Measurements from ENCODE around the gene RASAL2.

Gene RASAL2

DNA sequence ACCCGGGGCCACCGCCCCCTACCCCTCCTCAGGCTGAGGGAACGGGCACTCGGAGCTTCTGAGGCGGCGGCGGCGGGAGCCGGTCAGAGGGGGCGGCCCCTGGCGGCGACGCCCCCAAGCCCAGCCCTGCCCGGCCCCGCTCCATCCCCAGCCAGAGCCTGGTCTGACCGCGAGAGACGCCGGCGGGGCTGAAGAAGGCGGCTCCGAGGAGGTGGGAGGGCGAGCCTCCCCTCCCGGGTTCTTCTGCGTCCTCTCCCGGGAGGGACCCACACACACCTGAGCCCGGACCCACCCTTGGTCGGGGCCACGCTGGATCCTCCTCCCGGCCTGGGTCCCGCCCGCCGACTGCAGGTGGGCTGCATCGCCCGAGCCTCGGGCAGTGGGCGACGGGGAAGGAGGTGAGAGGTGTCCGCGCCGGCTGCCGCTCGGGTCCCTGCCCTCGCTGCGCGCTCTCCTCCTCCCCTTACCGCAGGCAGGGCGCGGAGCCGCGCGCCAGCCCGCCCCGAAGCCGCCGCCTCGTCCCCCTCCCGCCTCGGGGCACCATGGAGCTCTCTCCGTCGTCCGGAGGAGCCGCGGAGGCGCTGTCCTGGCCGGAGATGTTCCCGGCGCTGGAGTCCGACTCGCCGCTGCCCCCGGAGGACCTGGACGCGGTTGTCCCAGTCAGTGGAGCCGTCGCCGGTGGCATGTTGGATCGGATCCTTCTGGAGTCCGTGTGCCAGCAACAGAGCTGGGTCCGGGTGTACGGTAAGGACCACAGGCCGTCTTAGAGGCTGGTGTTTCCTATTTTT, at the start of gene RASAL2:
TSS of gene RASAL2 (plus strand) at position 154 of the 788 bp plus-strand sequence. CDS start at position 543, 389 bp downstream.
- DNase-seq (ENCODE audit: low spot score): peak; percentile 86

DNA sequence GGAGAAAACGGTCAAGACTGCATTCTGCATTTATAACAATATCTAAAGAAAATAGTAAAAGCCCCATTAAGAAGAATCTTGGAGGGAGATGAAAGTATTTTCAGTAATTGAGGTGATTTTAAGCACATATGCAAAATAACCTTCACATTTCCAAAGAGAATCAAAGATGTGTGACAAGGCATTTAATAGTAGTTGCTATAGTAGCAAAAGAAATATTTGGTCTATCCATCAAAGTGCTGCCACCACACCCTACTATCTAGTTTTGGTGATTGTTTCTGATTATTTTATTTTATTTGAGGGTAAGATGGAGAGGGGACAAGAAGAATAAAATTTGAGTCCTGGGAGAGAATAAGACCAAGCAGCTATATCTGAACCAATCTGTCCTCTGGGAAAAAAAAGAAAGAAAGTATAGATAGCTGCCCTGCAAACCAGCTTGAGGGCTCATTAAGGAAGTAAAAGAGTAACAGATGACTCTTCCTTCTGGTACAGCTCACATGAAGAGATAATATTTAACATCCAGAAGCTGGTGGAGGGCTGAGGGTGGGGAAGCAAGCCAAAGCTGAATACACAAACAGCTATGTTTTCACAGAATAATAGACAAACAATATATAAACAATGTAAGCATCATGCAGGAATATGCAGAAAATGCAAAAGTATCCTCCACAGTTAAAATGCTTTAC, 47.2 kb upstream of the RASAL2 start:
- DNase-seq (ENCODE audit: low spot score): no peak

DNA sequence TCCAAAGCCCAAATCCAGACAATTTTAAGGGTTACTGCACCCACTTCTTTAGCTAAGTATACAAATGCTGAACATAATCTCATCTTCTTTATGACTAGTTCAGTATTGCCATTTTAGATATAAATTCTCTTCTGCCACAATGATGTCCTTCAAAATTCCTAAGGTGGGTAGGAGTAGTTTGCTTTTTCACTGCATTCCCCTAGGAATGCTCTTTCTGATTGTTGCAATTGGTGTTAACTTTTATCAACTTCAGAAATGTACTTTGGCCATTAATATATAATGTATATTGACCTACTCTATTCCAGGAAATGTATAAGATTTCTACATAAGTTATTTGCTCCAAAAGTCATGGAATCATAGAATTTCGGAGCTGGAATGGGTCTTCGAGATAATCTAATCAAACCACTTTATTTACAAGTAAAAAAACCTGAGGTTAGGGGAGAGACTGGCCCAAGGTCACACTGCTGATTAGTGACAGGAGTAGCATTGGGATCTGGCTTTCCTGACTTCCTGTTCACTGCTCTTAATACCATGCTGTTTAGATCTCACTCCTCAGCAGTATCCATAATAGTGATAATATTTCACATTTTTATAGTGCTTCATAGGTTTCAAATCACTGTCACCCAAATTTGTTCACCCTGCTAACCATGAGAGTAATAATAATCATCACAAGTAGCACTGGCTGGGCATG, 46.4 kb upstream of the RASAL2 start:
- no peak for DNase-seq (ENCODE audit: low spot score)

DNA sequence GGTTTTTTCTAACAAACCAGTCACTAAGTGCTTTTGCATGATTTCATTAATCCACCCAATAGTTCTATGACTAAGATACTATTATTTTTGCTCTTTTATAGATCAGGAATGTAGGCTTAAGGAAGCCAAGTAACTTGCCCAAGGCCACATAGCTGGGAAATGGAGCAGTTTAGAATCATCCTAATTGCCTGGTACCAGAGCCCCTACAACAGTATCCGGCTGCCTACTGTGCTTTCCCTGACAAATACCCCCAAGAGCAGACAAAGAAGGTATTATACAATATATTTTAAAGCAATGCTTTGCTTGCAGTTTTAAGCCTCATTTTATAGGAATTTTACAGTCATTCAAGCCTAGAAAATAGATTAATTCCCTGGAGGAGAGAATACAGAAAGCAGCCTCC, 45.5 kb upstream of the RASAL2 start:
- DNase-seq (ENCODE audit: low spot score): peak; percentile 22

DNA sequence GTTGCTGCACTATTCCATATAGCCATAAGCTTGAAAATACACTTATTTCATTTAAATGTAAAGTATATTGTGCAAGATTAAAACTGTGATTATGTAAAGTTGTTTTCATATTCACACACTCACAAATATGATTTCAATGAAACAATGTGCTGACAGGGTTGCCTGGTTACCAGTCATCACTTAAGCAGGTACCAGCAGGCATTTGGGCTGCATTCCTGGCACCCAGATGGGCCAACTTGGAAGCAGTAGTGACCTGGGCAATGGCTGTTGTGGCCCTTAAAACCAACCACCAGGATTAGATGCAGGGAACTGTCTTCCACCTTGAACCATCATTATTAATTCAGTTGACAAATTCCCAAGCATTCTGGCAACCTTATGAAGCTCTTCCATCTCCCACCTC, 45.0 kb upstream of the RASAL2 start:
- DNase-seq (ENCODE audit: low spot score): no peak

DNA sequence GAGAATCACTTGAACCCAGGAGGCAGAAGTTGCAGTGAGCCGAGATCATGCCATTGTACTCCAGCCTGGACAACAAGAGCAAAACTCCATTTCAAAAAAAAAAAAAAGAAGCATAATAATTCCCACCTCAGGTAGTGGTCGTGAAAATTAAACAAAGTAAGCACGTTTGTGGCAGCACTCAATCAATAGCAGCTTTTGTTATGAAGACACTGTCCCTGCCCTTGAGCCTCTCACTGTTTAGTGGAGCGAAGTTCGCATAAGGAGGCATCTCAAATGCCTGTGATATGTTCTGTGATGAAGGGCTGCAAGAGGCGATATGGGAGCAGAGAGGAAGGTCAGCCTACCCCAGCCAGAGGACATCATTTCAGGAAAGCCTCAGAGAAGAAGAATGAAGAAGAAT, 43.8 kb upstream of the RASAL2 start:
- DNase-seq (ENCODE audit: low spot score): no peak

DNA sequence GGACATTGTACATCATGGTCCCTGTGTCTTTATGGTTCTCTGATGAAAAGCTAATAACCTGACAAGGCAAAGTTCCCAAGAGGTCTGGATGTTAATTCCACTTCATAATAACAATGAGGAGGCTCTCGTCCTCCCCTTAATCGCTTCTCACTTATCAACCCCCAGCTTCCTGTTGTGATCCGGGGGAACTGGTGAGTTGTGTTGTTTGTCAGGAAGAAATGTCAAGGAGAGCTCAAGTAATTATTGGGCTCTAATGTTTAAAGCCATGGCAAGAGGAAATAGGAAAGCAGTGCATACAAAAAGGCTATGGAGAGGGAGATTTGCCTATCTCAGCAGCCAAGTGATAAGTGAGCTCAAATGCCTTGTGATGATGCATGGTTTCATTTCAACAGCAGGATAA, 42.8 kb upstream of the RASAL2 start:
- DNase-seq (ENCODE audit: low spot score): no peak

DNA sequence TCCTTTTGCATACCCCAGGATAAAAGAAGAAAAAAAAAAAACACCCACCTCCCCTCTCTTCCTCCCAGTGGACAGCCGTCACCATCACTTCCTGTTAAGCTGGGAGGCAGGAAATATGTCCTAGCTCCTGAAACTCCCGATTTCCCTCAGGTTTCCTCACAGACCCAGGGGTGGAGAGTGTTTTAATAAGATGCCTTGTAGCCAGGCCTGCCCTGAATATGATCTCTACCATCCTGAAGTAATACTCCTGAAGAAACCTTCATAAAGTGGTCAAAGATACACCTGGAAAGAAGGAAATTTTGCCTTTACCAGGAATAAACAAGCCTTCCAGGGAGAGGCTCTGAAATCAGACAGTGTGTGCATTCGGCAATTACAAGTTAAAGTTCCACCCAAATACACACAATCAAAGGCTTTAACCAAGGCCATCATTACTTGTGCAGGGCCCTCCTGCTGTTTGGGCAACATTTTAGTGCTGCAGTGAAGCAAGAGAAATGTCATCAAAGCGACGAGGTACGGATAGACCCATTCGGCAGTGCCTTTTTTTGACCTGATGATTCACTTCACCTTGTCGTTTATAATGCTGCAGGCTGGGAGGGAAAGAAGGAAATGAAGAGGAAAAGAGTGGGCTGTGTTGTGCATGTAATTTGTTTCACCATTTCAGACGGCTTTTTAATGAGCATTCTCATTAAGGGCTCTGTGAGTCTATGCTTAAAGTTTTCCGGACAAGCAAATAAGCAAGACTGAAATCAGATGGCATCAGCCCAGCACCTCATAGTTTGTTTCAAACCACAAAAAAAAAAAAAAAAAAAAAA, 41.0 kb upstream of the RASAL2 start:
- DNase-seq (ENCODE audit: low spot score): peak; percentile 33

DNA sequence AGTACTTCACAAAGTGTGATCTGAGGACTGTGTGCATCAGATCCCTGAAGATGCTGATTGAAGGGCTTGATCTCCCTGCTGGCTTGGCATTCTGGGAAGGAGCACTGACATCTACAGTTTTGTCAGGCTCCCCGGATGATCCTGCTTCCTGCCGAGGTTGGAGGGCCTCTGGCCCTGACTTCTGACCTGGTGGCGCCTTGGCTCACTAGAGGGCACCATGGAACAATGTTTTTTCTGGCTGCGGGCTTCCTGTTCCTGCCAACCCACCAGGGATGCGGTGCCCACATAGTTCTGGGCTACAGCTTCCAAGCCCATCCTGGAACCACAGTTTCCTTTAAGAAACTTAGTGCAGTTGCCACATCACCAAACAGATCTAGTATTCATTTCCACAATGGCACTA, 38.8 kb upstream of the RASAL2 start:
- no peak for DNase-seq (ENCODE audit: low spot score)

DNA sequence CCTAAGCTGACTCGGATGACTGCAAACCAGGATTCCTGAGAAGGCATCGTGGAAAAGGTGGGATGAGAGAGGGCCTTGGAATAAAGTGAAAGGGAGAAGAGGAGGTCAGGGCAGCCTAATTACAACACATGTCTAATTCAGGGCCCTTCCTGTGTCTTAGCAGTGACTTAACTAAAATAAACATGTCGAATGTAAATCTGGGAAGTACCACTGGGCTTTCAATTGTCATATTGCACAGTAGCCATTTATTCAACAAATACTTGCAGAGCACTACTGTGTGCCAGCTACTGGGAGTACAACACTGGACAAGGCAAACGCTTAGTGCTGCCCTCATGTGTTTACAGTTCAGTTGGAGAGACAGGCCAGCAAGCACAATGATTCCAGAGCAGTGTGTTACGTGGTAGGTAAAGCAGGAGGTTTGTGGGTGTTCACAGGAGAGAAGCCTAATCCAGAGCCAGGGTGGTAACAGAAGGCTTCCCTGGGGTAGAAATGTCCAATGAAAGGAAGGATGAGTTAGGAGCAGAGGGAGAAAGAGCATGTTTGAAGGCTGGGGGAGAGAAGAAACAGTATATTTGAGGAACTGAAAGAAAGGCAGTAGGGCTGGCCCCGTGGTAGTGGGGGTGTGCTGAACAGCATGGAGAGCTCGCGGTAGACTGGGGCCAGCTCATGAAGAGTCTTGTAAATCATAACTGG, 38.0 kb upstream of the RASAL2 start:
- no peak for DNase-seq (ENCODE audit: low spot score)

DNA sequence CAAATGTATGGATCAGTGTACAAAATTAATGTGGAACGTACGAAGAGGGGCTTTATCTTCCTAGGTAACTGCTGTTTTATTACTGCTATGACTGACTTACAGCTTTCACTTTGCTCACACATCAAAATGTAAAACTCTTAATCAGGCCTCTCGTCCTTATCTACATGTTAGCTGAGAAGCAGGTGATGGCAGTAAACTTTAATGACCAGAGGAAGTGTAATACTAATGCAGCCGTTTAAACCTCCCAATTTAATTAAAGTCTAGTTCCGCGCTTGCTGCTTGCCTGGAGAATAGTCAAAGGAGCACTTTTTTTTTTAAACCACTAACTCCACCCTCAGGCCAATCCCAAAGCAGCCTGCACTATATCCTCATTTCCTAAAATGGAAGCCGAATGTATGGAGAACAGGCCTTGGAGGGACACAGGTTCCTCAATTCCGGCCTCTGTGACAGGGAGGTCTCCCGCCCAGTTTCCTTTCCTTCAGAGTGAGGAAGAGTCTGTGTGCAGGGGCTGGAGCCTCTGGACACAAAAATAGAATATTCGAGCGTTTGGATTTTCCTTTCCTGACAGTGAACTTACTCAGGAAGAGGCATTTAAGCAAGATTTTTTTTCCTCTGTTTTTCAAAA, 36.7 kb upstream of the RASAL2 start:
- DNase-seq (ENCODE audit: low spot score): no peak

DNA sequence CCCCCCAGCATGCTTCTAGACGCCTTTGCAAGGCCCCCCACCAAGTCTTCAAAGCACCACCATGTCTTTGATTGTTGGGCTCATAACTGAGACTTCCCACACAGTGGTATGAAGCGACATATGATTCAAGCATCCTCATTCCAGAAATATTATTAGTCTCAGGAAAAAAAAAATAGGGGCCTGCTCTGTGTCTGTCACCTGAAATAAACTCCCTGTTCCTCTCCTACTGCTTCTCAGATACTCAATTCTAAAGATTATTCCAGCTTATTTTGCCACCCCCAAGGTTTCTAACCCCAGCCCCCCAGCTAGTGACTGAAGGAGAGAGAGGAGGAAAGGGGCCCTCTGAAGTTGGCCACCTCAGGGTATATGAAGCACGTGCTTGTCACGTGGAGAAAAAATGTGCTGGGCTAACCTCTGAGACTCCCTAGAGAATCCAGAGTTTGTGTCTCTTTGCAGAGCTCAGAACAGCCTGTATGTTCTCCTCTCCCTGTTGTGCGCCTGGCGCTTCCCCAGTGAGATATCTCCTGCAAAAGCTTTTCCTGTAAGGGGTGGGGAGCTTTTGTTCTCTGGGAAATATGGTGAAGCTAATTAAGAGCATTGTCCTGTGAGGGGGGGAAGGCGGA, 35.9 kb upstream of the RASAL2 start:
- peak; percentile 64 for DNase-seq (ENCODE audit: low spot score)

DNA sequence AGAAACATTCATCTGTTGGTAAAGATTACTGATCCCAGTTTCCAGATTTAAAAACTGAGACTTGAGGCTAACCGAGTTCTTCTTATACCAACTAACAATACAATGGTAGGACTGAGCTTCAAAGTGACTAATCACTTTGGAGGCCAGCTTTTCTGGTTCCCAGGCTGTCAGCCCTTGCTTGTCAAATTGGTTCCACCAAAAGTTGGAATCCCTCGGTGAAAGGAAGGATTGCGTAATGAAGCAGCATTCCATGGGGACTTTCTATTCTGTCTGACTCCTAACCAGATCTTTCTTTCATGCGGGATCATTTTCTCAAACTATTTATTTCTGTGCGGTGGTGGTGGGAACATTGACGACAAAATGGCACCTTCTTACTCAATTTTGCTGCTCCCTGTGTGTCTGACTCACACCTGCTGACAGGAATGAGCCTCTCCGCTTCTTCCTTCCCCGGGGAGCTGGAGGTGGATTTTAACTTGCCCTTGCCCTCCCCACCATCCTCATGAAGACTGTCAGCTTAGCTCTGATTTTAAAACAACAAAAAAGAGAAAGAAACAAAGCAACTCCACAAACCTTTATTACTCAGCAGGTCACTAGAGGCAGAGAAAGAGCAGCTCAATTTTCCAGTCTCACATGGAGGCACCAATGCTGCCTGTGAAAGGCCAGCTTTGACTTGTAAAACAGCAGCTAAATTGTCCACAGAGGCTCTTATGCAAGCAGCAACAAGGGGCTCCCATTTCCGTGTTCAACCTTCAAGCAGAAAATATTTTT, 32.9 kb upstream of the RASAL2 start:
- DNase-seq (ENCODE audit: low spot score): peak; percentile 68

DNA sequence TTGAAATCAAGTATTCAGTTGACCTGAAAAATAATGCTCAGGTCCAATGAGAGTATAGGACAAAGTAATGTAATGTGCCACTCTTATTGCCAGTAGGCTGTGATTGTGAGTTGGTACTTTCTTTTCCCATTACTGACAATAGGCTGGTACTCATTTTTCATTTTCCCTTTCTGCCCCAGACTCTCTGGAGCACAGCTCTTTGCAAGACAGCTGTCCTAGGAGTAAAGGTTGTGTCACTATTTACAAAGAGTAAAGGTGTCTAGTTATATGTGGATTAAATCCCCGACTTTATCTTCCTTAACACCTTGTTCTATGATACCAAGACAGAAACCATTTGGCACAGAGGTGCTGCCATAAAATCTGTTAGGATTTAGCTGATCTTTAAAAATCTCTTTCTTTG, 32.3 kb upstream of the RASAL2 start:
- DNase-seq (ENCODE audit: low spot score): no peak

DNA sequence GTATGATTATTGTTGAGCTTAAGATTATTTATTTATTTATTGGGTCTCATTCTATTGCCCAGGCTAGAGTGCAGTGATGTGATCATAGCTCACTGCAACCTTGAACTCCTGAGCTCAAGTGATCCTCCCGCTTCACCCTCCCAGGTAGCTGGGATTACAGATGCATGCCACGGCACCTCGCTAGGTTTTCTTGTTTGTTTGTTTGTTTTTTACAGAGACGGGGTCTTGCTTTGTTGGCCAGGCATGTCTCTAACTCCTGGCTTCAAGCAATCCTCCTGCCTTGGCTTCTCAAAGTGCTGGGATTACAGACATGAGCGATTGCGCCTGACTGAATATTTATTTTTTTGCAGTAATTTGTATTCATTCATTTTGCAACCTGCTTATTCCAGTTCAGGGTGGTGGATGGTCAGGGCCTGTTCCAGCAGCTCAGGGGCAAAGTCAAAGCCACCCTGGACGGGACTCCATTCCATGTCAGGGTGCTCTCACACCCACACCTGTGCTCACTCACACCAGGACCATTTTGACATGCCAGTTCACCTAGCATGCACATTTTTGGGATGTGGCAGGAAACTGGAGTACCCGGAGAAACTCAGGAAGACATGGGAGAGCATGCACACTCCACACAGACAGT, 29.6 kb upstream of the RASAL2 start:
- DNase-seq (ENCODE audit: low spot score): no peak

DNA sequence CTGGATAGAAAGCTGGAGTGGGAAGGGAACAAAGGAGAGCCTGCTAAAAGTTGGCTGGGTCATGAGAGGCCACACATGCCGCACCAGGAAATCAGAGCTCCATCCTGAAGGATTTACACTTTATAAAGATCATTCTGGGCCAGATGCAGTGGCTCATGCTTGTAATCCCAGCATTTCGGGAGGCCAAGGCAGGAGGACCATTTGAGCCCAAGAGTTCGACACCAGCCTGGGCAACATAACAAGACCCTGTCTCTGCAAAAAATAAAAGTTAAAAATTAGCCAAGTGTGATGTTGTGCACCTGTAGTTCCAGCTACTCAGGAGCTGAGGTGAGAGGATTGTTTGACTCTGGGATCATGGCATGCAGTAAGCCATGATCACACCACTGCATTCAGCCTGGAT, 28.7 kb upstream of the RASAL2 start:
- DNase-seq (ENCODE audit: low spot score): no peak

DNA sequence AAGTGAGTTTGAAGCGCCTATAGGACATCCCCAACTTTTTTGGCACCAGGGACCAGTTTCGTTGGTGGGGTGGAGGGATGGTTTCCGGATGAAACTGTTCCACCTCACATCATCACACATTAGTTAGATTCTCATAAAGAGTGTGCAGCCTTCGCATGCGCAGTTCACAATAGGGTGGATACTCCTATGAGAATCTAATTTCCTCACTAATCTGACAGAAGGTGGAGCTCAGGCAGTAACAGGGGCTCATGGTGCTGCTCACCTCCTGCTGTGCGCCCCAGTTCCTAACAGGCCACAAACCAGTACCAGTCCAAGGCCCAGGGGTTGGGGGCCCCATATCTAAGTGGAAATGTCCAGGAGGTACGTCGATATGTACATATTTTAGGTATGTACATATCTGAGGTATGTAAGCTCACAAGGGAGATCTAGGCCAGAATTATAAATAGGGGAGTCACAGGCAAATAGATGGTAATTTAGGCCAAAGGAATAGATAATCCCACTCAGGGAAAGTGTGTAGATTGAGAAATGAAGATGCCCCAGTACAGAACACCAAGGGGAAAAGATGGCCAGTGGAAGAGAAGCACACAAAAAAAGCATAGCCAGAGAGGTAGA, 27.5 kb upstream of the RASAL2 start:
- DNase-seq (ENCODE audit: low spot score): no peak

DNA sequence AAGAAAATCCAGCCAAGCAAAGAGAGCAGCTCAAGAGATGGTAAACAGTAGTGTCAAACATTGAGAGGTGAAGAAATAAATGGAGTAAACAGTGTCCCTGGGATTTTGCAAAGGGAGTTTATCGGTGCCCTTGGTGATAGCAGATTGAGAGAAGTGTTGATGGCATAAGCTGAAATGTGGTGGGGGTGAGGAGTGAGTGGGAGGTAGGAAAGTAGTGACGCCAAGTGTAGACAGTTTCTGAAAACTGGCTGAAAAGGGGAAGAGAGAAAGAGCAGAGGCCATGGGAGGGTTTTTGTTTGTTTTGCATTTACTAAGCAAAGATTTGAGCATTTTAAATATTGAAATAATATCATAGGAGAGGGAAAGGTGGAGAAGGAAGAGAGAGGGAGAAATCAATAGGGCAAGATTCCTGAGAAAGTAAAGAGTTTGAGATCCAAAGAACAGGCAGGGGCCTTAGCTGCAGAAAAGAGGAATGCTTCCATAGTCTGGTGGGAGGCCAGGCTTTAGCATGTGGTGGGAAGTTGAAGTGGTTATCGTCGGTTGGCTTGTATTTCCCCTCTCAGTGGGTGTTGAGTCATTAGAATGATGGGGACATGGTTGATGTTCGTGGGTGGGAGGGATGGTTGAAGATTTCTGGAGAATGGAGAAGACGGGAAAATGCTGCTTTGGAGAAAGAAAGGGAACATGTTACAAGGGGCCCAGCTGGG, 26.8 kb upstream of the RASAL2 start:
- DNase-seq (ENCODE audit: low spot score): no peak

Measured in GM03348 (cell line).